Left kidney (tissue), 2 donors: Measurements from ENCODE around the gene VPS50. TPM values are rescaled to one million over a fixed set of nuclear protein-coding genes. Genes with fewer than 3 reads are reported as not detected.
"Not testable (repeated sequence)": the region's sequence is repeated elsewhere in the genome, so short reads cannot be mapped to it uniquely, and the experiment has no call there.

Experiments
- DNase-seq: peaks from one replicate; pipeline ENCODE4 v3.0.0-alpha.2; 2013
- polyA plus RNA-seq: library from polyadenylated mRNA; unstranded; fragments of 120-200 nt; gene quantifications from one replicate; pipeline ENCODE4 v1.2.1, GENCODE V29; 2013; ENCODE audit not compliant: insufficient read length

The VPS50 gene
- polyA plus RNA-seq, 1 donor, result 36.3 TPM

DNA sequence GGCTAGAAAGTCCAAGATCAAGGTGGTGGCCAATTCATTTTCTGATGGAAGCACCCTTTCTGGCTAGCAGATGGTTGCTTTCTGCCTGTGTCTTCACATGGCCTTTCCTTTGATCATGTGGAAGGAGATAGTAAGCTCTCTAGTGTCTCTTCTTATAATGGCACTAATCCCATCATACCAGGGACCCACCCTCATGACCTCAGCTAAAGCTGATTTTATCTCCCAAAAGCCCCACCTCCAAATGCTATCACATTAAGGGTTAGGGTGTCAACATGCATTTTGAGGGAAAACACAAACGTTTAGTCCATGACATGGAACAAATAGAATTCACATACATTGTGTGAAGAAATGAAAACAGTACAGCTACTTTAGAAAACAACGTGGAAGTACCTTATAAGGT lies 100.0 kb downstream of the VPS50 start:
- DNase-seq, result no peak

- DNase-seq, result no peak
Observed at GRCh38 chr7:93337052-93337451, 104.9 kb downstream of the VPS50 start.

DNA sequence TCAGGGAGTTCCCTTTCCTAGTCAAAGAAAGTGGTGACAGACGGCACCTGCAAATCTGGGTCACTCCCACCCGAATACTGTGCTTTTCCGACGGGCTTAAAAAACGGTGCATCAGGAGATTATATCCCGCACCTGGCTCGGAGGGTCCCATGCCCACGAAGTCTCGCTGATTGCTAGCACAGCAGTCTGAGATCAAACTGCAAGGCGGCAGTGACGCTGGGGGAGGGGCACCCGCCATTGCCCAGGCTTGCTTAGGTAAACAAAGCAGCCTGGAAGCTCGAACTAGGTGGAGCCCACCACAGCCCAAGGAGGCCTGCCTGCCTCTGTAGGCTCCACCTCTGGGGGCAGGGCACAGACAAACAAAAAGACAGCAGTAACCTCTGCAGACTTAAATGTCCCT lies 110.0 kb downstream of the VPS50 start:
- not testable (repeated sequence) for DNase-seq

DNA sequence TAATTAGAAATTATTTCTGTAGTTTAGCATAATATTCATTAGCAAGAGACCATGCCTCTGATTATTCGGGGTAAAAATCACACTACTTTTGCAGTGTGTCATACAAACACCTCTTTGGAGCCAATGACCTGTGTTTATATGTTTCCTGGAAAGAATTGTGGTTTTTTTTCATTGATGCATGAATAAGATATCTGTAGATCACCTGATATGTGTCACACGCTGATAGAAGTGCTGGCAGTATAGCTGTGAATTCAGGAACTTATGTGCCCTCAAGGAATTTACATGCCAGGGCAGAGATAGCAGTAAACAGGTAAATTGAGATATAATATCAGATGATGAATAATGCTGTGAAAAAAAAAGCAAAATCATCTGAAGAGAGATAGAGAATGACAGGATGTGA lies 118.2 kb downstream of the VPS50 start:
- no peak for DNase-seq

GRCh38 chr7:93352881-93353280 lies 120.7 kb downstream of the VPS50 start:
- no peak for DNase-seq

DNA sequence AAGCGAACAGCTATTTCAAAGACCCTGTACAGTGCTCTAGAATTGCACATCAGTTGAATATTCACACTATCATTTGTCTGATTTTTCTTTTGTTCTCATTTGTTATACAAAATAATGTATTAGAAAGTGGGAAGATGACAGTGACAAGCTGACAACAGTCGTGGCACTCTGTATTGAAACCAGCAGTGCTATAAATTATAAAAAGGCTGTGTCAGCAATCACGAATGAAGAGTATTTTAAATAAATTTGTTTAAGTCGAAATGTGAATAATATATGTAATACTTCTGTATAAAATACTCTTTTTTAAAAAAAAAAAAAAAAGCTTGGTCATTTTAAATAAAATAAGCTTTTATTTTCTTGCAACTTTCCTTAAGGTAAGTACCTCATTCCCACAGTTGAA lies 122.6 kb downstream of the VPS50 start:
- no peak for DNase-seq

DNA sequence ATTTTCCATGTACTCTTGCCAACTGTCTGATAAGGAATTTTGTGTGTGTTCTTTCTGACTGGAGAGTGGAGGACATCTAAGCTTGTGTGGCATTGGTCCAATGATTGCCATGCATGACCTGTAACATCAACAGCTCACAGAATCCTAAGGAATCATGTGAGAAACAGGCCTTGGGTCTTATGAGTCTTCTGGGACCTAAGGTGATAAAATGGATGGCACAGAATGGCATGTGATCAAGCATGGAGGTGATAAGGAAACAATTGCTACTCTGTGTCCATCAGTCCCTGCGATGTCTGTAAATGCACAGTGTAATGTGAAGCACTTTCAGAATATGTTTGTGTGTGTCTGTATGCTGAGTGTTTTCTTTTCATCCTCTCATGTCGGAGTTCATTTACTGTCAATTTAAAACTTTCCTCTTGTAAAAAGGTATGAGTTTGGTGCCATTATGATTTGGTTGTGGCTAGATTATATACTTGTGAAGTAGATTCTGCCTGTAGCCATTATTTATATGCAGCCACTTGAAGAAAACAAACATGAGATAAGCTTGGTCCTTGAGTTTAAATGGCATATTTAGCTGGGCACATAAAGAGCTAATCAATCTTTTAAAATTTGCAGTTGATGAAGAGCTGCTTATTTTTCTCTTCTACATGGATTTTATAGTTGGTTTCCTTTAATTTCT lies 127.5 kb downstream of the VPS50 start:
- DNase-seq, result no peak

DNA sequence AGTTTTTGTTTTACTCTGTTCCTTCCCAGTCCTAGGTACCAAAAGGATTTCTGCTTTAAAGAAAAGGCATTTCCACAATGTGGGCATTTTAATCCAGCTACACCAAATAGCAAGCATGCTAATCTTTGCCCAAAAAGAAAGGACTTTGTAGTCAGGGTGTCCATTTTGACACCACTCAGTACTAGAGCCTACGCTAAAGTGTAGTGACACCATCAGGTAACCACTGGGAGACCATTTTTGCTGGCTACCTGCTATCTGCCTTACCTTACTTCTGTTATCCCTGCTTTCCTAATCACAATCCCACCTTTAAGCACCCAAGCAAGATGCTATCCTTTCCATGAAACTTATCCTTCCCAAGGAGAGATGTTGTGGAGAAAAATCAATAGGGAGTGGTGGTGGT lies 129.7 kb downstream of the VPS50 start:
- no peak for DNase-seq

DNA sequence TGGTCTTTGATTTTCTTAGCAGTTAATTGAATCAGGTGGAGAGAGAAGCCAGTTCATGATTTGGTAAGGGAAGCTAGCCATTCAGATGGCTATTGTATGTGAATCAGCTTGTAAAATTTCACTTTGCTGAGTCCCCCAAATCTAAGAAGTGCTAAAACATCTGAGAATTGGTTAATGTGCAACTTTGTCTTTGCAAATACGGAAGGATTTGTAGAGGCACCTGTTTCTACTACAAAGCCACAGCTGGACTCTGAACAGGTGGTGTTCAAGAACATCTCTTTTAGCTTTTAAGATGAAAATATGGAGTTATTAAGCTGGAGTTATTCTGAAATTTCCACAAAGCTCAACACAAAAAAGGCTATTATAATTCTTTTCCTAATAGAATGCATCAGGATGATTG lies 132.6 kb downstream of the VPS50 start:
- no peak for DNase-seq

DNA sequence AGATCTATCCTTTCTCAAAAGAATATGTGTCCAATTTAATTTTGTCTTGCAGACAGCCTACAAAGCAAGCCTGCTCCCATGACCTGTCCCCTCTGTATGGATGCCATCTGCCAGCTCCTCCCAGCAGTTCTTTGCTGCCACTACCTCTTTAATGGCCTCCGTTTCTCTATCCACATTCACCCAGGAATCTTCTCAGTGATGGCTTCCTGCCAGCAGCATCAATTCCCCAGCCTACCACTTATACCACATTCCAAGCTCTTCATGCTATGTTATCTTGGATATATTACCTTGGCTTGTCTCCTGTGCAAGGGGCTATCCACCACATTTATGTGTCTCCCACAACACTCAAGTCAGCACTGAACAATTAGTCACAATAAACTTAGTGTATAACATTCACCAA lies 133.2 kb downstream of the VPS50 start:
- no peak for DNase-seq

DNA sequence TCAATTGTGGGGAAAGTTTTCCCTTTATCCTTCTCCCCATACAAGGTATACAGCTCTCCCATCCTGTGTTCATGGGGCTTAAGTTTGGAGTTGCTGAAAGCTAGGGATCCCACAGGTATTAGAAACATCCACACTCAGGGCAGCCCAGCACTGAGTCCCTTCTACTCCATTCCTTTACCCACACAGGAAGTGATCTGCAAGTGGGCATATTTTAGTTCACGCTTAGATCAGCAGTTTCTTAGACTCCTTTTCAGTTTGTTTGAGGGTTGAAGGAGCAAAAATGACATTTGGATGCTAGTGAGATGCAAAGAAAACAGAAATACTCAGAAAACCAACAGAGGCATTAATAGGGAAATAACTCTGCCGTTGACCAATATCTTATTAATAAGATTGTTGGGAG lies 134.7 kb downstream of the VPS50 start:
- DNase-seq, result no peak

DNA sequence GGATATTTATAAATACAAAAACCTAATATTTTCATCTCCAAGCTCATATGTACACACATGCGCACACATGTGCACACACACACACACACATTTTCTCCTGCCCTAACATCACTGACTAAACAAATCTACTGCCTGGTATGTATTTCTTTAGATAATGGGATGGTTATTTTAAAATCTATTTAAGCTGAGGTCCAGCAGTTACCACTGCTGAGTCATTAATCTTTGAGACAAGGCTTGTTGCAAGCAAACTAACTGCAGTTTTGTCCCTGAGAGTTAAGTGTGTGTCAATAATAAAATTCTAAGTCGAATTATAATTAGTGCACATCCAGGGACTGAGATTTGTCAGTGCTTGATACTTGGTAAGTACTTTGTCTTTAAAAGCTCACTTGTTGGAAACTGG lies 135.1 kb downstream of the VPS50 start:
- no peak for DNase-seq

- not testable (repeated sequence) for DNase-seq
Observed at GRCh38 chr7:93370937-93371336, 138.8 kb downstream of the VPS50 start.

DNA sequence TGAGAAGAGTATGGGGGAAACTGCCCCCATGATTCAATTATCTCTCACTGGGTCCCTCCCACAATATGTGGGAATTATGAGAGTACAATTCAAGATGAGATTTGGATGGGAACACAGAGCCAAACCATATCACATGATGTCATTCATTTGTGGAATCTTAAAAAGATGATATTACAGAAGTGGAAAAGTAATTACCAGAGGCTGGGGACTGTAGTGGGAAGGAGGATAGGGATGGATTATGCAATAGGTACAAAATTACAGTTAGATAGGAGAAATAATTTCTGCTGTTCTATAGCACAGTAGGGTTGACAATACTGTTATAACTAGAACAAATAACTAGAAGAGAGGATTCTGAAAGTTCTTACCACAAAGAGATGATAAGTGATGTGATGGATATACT lies 141.4 kb downstream of the VPS50 start:
- DNase-seq, result no peak

- peak; percentile 14 for DNase-seq
Observed at GRCh38 chr7:93374345-93374940, 142.3 kb downstream of the VPS50 start.

- no peak for DNase-seq
Observed at GRCh38 chr7:93375603-93376002, 143.4 kb downstream of the VPS50 start.

DNA sequence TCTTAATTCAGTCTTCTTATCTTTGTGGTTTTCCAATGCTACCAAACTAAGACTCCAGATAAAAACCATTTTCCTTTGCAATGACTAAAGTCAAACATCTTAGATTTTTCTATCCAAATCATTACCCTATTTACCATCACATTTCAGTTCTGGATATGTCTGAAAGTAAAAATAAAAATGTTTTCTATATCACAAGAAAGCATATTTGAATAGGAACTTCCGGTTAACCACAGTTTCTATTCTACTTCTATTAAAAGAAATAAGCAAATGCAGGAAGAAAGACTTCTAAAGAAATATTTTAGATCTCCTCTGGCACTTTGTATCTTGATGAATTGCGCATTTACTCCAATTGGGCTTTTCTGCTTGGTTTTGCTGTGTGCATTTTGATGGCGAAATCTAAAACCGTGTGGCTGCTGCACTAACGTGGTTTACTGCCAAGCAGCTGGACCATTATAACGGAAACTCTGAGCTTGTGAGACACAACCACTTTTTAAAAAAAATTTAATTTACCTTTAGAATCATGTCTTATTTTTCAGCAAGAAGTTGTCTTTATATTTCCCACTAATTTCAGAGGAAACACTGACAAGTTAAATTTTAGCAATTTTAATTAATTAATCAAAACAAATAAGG lies 146.1 kb downstream of the VPS50 start:
- no peak for DNase-seq

- no peak for DNase-seq
Observed at GRCh38 chr7:93382362-93382761, 150.2 kb downstream of the VPS50 start.

GRCh38 chr7:93390660-93391059 lies 158.5 kb downstream of the VPS50 start:
- no peak for DNase-seq

- no peak for DNase-seq
Observed at GRCh38 chr7:93392984-93393383, 160.8 kb downstream of the VPS50 start.

GRCh38 chr7:93399642-93400041 lies 167.5 kb downstream of the VPS50 start:
- DNase-seq, result no peak

DNA sequence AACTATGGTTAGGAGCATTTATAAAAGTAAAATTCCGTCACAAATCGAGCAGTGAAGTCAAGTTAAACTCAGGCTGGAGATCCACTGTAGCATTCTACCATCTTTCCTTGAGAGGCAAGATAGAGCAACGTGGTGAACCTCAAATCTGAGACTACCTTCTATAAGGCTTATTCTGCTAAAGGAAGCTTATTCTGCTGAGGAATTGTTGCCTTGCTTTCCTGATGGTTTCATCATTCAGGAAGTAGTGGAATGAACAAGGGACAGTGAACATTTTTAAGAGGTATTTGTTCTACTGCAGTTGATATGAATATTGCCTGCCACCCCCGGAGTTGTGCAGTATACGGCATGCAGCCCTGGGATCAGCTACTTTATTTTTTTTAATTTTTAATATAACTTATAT lies 170.8 kb downstream of the VPS50 start:
- DNase-seq, result no peak

DNA sequence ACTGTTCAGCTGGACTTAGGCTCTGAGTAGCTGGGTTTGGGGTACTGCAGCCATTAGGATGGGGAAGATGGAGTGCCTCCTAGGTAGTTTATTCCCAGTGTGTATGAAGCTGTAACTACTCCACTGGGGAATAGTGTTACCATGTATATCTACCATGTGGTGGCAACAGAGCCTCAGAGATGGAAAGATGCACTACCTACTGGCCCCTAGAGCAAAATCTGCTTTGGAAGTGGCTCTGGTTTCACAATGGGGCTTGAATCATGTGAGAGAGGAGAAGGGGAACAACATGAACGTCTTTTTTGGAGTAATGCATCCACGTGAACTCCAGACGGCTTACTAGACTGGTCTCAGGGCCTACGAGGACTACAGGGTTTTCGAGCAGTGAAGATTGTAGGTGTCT lies 175.1 kb downstream of the VPS50 start:
- no peak for DNase-seq

DNA sequence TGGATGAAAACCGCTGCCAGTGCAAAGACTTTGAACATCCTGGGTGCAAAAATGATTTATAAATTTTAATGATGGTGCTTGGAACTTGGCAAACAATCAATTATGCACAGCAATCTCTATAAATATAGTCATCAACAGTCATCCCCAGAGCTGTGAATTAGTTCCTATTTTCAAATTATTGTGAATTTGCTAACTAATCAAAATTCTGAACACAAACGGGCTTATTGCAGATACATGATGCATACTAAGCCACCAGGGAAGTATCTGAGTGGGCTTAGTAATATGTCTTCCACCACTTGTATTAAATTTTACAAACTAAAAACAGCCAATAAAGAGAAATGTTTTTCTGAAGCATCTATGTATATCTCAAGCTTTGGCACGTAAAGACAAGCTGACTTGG lies 177.2 kb downstream of the VPS50 start:
- DNase-seq, result no peak
